ENCODE results near the gene PVALEF.

PVALEF gene

DNA sequence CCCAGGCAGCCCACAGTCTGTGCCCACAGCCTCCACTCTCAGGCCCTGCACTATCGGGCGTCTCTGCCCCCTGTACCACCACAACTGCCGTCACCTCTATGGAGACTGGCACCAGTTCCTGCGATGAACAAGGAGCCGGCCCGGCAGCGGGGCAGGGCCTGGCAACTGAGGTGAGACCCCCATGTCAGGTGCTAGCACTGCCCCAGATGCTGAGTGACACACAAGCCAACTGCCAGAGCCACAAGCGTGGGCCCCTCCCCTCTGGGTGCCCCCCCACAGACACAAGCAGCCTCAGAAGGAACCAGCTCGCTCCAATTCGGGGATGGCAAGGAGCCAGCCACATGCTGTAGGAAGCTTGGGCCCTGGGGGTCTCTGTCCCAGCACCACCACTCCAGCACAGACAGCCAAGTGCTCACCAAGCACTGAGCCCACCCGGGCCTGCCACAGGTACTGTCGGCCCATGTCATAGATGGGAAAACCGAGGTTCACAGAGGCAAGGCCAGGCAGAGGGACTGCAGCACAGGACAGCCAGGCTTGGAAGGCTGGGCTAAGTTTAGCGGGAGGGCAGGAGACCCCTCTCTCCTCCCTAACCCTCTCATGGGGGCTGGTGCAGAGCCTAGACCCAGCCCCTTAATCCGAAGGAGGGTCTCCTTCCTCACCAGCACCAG is 1.5 kb upstream of the PVALEF start:
- no peak for DNase-seq

DNA sequence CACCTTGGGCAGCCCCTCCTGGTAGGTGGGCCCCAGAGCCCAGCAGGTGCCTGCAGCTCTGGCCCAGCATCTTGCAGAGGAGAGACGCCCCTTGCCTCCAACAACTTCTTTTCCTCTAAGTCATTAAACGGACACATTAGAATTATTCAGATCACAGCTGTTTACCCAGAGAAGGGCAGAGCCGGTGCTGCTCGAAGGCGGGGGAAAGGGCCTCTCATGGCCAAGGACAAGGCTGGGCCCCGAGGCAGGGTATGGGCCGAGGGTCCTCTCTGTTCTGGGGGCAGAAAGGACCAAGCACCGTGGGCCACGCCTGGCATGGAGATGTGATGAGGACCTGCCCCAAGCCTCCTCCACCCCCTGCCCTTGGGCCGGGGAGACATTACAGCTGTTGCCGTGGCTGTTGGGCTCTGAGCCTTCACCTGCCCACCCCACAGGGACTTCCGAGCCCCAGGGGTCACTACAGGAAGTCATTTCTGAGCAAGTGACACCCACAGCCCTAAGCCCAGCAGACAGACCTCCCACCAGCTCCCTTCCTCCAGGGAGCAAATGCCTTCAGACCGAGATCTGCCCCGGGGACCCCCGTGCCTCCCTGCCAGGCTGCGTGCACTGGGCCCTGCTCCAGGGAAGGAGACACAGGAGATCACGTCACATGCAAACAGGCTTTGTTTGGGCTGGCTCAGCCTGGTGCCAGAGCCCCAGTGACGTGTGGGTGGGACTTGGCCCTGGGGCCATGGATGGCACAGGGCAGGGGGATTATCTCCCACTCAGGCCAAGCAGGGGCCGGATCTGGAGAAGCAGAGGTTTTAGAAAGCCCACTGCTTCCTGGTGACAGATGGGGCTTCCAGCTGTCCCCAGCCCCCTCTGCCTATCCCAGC is 699 bp upstream of the PVALEF start:
- DNase-seq, result no peak

DNA sequence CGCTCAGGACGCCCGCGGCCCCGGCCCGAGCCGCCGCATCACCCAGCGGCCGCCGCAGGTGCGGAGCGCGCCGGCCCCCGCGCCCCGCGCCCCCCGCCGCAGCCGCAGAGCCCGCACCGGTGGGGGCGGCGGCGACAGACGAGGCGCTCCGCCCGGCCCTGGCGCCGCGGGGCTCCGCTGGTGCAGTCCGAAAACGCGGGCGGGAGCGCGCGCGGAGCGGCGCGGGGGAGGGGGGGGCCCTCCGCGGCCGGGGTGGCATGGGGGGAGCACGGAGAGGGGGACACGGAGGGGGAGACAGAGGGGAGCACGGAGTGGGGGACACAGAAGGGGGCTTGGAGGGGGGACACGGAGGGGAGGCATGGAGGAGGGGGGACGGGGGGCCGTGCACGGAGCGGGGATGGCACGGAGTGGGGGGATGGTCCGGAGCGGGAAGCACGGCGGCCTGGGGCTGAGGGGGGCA is 756 bp downstream of the PVALEF start, which contains the start of gene AATK:
Gene AATK, minus strand, starts transcription at position 189 of the 460 bp plus-strand sequence. CDS start 229 bp downstream, outside the sequence.
- no peak for DNase-seq

DNA sequence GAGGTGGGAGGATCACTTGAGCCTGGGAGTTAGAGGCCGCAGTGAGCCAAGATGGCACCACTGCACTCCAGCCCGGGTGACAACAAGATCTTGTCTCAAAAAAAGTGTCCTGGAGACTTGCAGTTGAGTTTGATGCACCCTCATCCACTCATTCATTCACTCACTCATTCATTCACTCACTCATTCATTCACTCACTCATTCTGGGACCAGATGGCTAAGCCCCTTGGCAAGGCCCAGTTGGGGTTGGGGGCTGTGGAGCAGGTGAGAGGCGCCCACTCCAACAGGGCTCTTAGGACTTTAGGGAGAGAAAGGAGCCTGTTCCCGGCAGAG is 1.9 kb downstream of the PVALEF start:
- no peak for DNase-seq

GRCh38 chr17:81167638-81168037 is 2.3 kb downstream of the PVALEF start:
- no peak for DNase-seq

DNA sequence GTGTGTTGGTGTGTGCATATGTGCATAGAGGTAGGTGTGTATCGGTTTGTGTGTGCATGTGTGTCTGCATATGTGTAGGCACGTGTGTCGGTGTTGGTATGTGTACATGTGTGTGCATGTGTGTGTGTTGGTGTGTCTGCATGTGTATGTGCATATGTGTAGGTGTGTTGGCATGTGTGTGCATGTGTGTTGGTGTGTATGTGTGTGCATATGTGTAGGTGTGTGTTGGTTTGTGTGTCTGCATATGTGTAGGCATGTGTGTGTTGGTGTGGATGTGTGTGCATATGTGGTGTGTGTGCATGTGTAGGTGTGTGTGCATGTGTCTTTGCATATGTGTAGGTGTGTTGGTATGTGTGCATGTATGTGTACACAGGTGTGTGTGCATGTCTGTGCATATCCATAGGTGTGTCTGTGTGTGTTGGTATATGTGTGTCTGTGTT is 4.6 kb downstream of the PVALEF start:
- no peak for DNase-seq

GRCh38 chr17:81170727-81171494 is 5.6 kb downstream of the PVALEF start:
- DNase-seq, result no peak

GRCh38 chr17:81171941-81172340 is 6.6 kb downstream of the PVALEF start:
- no peak for DNase-seq

DNA sequence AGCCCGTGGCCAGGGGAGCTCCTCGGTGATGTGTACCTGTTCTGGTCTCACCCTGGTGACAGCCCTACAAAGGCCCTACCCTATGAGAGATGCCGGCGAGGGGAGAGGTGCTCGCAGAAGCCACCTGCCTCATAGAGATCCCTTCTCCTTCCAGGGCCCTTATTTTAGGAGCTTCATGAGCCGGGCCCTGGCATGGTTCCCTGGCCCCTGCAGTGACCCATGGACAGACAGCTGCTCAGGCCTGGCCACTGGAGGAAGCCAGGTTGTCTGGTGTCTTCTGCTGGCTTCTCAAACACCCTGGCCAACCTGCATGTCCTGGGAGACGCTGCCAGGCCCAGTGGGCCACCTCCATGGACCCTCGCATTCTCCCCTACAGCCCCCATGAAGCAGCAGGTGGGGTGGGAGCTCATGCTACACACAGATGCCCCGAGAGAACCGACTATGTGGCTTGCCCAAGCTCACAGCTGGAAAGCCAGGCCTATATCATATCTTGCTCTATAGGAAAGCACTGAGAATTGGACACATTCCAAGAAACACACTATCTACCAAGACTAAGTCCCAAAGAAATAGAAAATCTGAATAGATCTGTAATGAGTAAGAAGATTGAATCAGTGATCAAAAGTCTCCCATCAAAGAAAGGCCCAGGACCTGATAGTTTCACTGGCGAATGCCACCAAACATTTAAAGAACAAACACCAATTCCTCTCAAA is 7.9 kb downstream of the PVALEF start:
- no peak for DNase-seq

GRCh38 chr17:81173762-81174155 is 8.5 kb downstream of the PVALEF start:
- DNase-seq, result no peak

- DNase-seq, result no peak
Measured at GRCh38 chr17:81176666-81177065, 11.4 kb downstream of the PVALEF start.

- no peak for DNase-seq
Measured at GRCh38 chr17:81178136-81179091, 13.1 kb downstream of the PVALEF start.

GRCh38 chr17:81179220-81179619 is 13.9 kb downstream of the PVALEF start:
- DNase-seq, result no peak

- DNase-seq, result no peak
Measured at GRCh38 chr17:81179861-81180260, 14.6 kb downstream of the PVALEF start.

DNA sequence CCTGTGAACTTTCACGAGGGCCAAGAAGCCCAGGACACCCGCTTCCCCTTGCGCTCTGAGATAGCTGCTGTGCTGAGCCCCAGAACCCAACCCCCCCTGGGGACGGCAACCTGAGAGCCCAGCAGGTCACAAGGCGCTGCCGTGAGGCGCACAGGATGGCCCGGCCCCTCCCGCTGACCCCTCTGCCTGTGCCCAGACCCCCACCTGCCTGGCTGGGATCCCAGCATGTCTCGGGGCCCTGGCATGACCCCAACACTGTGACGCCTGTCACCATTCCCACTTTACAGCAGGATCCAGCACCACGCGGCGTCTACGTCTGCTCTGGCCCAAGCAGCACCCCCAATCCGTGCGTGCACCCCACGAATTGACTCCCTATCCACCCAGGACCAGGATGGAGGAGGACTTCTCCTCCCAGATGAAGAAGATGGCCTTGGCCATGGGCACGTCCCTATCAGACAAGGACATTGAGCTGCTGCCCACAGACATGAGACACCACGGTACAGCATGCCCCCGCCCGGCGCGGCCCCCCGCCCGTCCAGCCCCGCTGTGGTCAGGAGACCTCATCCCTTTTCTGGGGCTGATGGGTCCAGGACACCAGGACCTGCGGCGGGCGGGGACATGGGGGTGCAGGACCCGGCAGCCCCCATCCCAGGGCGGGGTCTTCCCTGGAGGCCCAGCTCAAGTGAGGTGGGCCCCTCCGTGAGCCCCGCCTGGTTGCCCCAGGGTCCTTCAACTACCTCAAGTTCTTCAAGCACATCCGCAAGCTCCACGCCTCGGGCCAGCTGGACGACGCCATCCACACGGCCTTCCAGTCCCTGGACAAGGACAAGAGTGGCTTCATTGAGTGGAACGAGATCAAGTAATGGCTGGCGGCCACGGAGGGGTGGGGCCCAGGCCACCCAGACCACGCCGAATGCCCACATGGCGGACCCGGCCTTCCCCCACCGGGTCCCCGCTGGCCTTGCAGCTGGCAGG is 15.8 kb downstream of the PVALEF start:
- DNase-seq, result no peak

GRCh38 chr17:81181811-81182185 is 16.5 kb downstream of the PVALEF start:
- no peak for DNase-seq

- no peak for DNase-seq
Measured at GRCh38 chr17:81182596-81182995, 17.3 kb downstream of the PVALEF start.

DNA sequence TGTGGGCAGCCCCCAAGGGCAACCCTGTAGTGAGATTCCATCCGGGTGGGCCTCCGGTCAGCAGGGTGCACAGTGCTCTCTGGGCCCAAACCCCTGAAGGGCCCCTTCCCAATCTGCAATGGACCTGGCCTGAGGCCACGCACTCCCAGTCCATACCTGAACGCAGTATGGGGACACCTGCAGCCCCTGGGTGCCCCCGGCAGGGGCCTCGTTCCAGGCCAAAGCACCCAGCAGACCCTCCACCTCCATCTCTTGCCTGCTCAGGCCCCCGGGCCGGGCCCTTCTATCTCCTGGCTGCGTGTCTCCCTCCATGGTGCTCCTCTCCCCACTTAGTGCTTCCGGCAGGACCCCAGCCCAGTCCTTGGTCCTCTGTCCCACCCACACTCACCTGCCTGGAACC is 18.0 kb downstream of the PVALEF start:
- DNase-seq, result no peak

GRCh38 chr17:81183807-81184206 is 18.5 kb downstream of the PVALEF start:
- DNase-seq, result no peak

GRCh38 chr17:81184555-81184954 is 19.2 kb downstream of the PVALEF start:
- no peak for DNase-seq

Data from activated naive CD4-positive, alpha-beta T cell (primary cell).